NB4 (cell line): Measurements from ENCODE around the gene COL24A1.

Experiments used
- DNase-seq: peaks from one replicate; pipeline ENCODE4 v3.0.0; 2010; ENCODE audit warnings: low read depth
- H3K4me3 ChIP-seq: one replicate; pipeline ENCODE4 v1.5.1; 2011; ENCODE audit warnings: mild to moderate bottlenecking, low read depth, low read length, moderate library complexity
- CTCF ChIP-seq: IDR thresholded peaks from one replicate; pipeline ENCODE4 v1.5.1; 2012; ENCODE audit warnings: low read depth, low read length
- MAX ChIP-seq: IDR thresholded peaks from 2 replicates; pipeline ENCODE4 v1.6.1; 2011; ENCODE audit warnings: low read depth, low read length
- MYC ChIP-seq: IDR thresholded peaks from 2 replicates; pipeline ENCODE4 v1.6.1; 2011; ENCODE audit warnings: low read depth, low read length
- POLR2A ChIP-seq: IDR thresholded peaks from 2 replicates; pipeline ENCODE4 v1.6.1; 2011; ENCODE audit warnings: mild to moderate bottlenecking; ENCODE audit not compliant: insufficient read length; ENCODE audit errors: extremely low read depth

Gene COL24A1

GRCh38 chr1:86149591-86149990 is 7.0 kb downstream of the COL24A1 start:
- TF ChIP-seq POLR2A (no peak), CTCF (no peak), MYC (no peak), MAX (no peak)
- DNase-seq = no peak
- H3K4me3 ChIP-seq = no peak overlapping the region

GRCh38 chr1:86147755-86148154 is 8.8 kb downstream of the COL24A1 start:
- TF ChIP-seq POLR2A (no peak), MYC (no peak), MAX (no peak), CTCF (no peak)
- H3K4me3 ChIP-seq = no peak overlapping the region
- no peak for DNase-seq

- H3K4me3 ChIP-seq = no peak overlapping the region
- DNase-seq = no peak
- TF ChIP-seq MYC (no peak), MAX (no peak), CTCF (no peak), POLR2A (no peak)
Measured at GRCh38 chr1:86146566-86146965, 10.0 kb downstream of the COL24A1 start.

- H3K4me3 ChIP-seq = no peak overlapping the region
- no peak for DNase-seq
- TF ChIP-seq CTCF (no peak), MAX (no peak), MYC (no peak), POLR2A (no peak)
Measured at GRCh38 chr1:86140281-86140880, 16.2 kb downstream of the COL24A1 start.

- no peak for DNase-seq
- no peak for TF ChIP-seq CTCF
- no peak for TF ChIP-seq MYC
- no peak for TF ChIP-seq POLR2A
Measured at GRCh38 chr1:86138746-86139145, 17.8 kb downstream of the COL24A1 start.

GRCh38 chr1:86137436-86137835 is 19.1 kb downstream of the COL24A1 start:
- H3K4me3 ChIP-seq = no peak overlapping the region
- TF ChIP-seq MAX (no peak), MYC (no peak), CTCF (no peak), POLR2A (no peak)
- peak; percentile 20 for DNase-seq

More at GRCh38 chr1:86138746-86139145, 17.8 kb downstream of the COL24A1 start:
- H3K4me3 ChIP-seq = no peak overlapping the region
